AG09319 (cell line): ENCODE data around the gene PJA1.

Source experiments
- DNase-seq: peaks from one replicate; pipeline ENCODE4 v3.0.0-alpha.2; 2010; ENCODE audit warnings: low read depth; ENCODE audit errors: extremely low read depth
- TF ChIP-seq, protein P1 (sequence below): IDR thresholded peaks from 2 replicates; pipeline ENCODE4 v1.5.1; 2011; ENCODE audit warnings: low read depth, mild to moderate bottlenecking, inconsistent platforms, low read length, moderate library complexity

Gene PJA1

DNA sequence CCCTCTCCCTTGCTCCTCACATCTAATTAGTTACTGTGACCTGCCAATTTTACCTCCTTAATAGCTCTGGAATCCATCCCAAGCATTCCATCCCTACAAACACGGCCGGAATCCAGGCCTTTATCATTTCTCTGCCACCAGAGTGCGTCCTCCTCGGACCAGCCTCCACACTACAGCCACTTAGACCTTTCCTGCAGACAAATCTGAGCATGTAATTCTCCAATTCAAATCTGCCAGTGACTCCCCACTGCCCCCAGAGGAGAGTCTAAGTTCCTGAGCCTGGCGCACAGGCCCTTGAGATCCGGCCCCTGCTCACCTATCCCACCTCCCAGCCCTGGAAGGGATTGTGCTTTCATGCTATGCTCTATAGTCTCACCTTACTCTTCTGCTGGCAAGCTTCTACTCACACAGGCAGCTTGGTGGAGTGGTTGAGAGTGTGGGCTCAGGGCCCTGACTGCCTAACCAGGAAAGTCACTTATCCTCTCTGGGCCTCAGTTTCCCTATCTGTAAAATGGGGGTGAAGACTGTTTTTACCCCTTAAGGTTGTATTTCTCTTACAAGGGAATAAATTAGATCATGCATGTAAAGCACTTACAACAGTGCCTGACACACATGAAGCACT, 31.2 kb downstream of the PJA1 start:
- no peak for DNase-seq
- TF ChIP-seq, protein P1, sequence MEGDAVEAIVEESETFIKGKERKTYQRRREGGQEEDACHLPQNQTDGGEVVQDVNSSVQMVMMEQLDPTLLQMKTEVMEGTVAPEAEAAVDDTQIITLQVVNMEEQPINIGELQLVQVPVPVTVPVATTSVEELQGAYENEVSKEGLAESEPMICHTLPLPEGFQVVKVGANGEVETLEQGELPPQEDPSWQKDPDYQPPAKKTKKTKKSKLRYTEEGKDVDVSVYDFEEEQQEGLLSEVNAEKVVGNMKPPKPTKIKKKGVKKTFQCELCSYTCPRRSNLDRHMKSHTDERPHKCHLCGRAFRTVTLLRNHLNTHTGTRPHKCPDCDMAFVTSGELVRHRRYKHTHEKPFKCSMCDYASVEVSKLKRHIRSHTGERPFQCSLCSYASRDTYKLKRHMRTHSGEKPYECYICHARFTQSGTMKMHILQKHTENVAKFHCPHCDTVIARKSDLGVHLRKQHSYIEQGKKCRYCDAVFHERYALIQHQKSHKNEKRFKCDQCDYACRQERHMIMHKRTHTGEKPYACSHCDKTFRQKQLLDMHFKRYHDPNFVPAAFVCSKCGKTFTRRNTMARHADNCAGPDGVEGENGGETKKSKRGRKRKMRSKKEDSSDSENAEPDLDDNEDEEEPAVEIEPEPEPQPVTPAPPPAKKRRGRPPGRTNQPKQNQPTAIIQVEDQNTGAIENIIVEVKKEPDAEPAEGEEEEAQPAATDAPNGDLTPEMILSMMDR = peak; percentile 61

DNA sequence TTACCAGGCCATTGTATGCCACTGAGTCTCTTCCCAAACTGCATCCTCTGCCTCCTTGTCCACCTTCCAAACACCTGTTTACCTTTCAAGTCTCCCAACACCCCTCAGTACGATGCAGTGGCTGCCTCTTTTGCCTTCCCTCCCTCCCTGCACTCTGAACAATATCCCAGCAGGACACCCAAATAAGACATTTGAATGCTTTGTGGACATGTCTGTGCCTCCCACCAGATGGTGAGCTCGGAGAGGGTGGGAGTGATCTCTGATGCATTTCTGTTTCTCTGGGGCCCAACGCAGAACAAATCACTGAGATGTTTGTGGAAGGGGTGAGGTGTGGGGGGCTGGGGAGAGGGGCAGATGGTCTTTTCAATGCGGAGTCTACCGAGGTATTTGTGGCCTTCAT, 33.4 kb downstream of the PJA1 start:
- no peak for DNase-seq
- TF ChIP-seq, protein P1 = no peak

GRCh38 chrX:69130439-69130838, 34.8 kb downstream of the PJA1 start:
- TF ChIP-seq, protein P1 = no peak
- no peak for DNase-seq

- TF ChIP-seq, protein P1 = no peak
- no peak for DNase-seq
These were observed 36.7 kb downstream of the PJA1 start for GRCh38 chrX:69128588-69128987.

- TF ChIP-seq, protein P1 = no peak
- no peak for DNase-seq
These were observed 37.8 kb downstream of the PJA1 start for GRCh38 chrX:69127466-69127865.

DNA sequence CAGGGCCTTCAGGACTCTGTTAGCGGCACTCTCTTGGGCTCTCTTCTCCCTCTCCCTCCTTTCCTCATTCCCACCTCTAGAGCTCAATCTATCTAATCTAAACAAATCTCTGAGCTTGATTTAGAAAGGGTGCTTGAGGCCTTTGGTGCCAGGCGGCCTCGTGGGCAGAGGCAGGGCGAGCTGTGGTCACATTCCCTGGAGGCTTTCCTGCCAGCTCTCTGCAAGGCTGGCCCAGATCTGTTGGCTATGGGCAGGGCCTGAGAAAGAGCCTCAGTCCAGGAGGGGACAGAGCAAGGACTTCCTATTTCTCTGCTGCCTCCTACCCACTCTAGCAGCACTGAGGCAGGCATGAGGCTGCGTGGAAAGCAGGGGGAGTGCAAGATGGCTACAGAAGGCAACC, 38.6 kb downstream of the PJA1 start:
- no peak for DNase-seq
- TF ChIP-seq, protein P1 = no peak

DNA sequence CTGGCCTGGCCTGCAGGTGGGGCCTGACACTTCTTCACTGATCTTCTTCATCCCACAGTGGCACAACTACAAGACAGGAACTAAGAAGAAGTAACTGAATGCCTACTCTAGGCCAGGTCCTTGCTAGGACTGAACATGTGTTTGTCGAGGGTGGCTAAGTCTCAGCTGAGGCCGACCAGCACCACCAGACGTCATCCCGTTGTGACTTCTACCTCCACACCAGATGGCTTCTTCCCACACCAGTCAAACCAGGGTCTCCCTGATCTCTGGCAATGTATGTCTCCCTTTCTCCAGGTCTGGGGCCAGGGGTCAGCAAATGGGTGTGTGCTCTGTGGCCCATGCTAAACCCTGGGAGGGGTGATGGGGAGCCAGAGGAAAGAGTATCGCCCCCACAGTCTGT, 40.2 kb downstream of the PJA1 start:
- no peak for DNase-seq
- TF ChIP-seq, protein P1 = no peak
